ENCODE measurements around the gene RTKN. TPM values are rescaled to one million over a fixed set of nuclear protein-coding genes. Genes with fewer than 3 reads are reported as not detected.
A peak's percentile ranks its signal among the peaks of the same experiment; 100 is the strongest.

Gene RTKN
- total and polyA plus RNA-seq, 4 donors: 21.9 to 46.0 (median 30.6) TPM

GRCh38 chr2:74420006-74420405, 21.7 kb downstream of the RTKN start:
- no peaks in the 10 kb centered on the region for H3K9me3 ChIP-seq (ENCODE audit: control insufficient read depth in 4 of 4, insufficient read depth in 3 of 4, low read length in 3 of 4)
- ATAC-seq (ENCODE audit: insufficient read depth, low FRiP score) (no peak), DNase-seq (no peak)
- no peak overlapping the region for H3K27ac ChIP-seq (ENCODE audit: low read depth in 1 of 2, low read length in 1 of 2)
- peaks cover 0 to 18% (median 0%) of the 10 kb centered on the region in 5 donors for H3K4me1 ChIP-seq (ENCODE audit: control insufficient read depth in 5 of 5, insufficient read depth in 5 of 5, low read length in 5 of 5)
- H3K9ac ChIP-seq (ENCODE audit: insufficient read depth in 1 of 2, low read length in 2 of 2): no peak overlapping the region
- WGBS, 2 donors: 60 to 74% methylated on average over 2 of the region's 2 CpGs
- peaks cover 0 to under 1% (median 0%) of the 10 kb centered on the region in 4 donors for H3K36me3 ChIP-seq (ENCODE audit: control insufficient read depth in 4 of 4, insufficient read depth in 4 of 4, low read length in 4 of 4)
- TF ChIP-seq CTCF (IDR thresholded peaks at IDR 0.05; ENCODE audit: control extremely low read depth, extremely low read depth): no peak
- no peak overlapping the region for H3K4me3 ChIP-seq
- no peaks in the 10 kb centered on the region for H3K27me3 ChIP-seq (ENCODE audit: control insufficient read depth in 3 of 3, insufficient read depth in 3 of 3, low read length in 2 of 3)

DNA sequence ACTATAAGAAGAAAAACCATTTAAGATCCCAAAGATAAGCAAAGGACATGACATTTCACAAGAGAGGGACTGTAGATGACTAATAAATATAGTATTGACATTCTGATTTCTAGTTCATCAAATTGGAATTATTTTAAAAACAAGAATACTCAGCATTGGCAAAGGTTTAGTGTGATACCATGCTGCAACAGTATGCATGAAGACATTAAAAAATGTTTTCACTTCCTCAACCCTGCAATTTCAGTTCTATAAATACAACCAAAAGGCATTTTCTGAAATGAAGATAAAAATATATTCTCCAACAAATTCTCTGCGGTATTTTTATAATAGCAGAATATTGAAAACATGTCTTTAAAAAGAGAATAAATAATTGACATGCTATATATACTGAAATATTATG, 22.4 kb downstream of the RTKN start:
- DNase-seq (no peak), ATAC-seq (ENCODE audit: insufficient read depth, low FRiP score) (no peak)
- Histone ChIP-seq H3K27me3 (ENCODE audit: control insufficient read depth in 3 of 3, insufficient read depth in 3 of 3, low read length in 2 of 3) (no peaks in the 10 kb centered on the region), H3K9me3 (ENCODE audit: control insufficient read depth in 4 of 4, insufficient read depth in 3 of 4, low read length in 3 of 4) (no peaks in the 10 kb centered on the region), H3K4me3 (no peak overlapping the region), H3K36me3 (ENCODE audit: control insufficient read depth in 4 of 4, insufficient read depth in 4 of 4, low read length in 4 of 4) (no peaks in the 10 kb centered on the region), H3K4me1 (ENCODE audit: control insufficient read depth in 5 of 5, insufficient read depth in 5 of 5, low read length in 5 of 5) (peaks cover 0 to 24% (median 0%) of the 10 kb centered on the region in 5 donors), H3K27ac (ENCODE audit: low read depth in 1 of 2, low read length in 1 of 2) (no peak overlapping the region), H3K9ac (ENCODE audit: insufficient read depth in 1 of 2, low read length in 2 of 2) (no peak overlapping the region)
- no peak for TF ChIP-seq CTCF (IDR thresholded peaks at IDR 0.05; ENCODE audit: control extremely low read depth, extremely low read depth)
- 71 to 80% methylated on average over 1 of the region's 1 CpG for WGBS, 2 donors

GRCh38 chr2:74418312-74418711, 23.4 kb downstream of the RTKN start:
- H3K27ac ChIP-seq (ENCODE audit: low read depth in 1 of 2, low read length in 1 of 2): no peak overlapping the region
- H3K4me3 ChIP-seq: no peak overlapping the region
- peaks cover 0 to 25% (median 0%) of the 10 kb centered on the region in 5 donors for H3K4me1 ChIP-seq (ENCODE audit: control insufficient read depth in 5 of 5, insufficient read depth in 5 of 5, low read length in 5 of 5)
- WGBS, 2 donors: 69 to 86% methylated on average over 27 of the region's 27 CpGs
- H3K27me3 ChIP-seq (ENCODE audit: control insufficient read depth in 3 of 3, insufficient read depth in 3 of 3, low read length in 2 of 3): no peaks in the 10 kb centered on the region
- peak in 1 of 3 donors; percentile 37 for DNase-seq
- no peaks in the 10 kb centered on the region for H3K36me3 ChIP-seq (ENCODE audit: control insufficient read depth in 4 of 4, insufficient read depth in 4 of 4, low read length in 4 of 4)
- no peak overlapping the region for H3K9ac ChIP-seq (ENCODE audit: insufficient read depth in 1 of 2, low read length in 2 of 2)
- H3K9me3 ChIP-seq (ENCODE audit: control insufficient read depth in 4 of 4, insufficient read depth in 3 of 4, low read length in 3 of 4): no peaks in the 10 kb centered on the region
- TF ChIP-seq CTCF (IDR thresholded peaks at IDR 0.05; ENCODE audit: control extremely low read depth, extremely low read depth): no peak
- no peak for ATAC-seq (ENCODE audit: insufficient read depth, low FRiP score)

DNA sequence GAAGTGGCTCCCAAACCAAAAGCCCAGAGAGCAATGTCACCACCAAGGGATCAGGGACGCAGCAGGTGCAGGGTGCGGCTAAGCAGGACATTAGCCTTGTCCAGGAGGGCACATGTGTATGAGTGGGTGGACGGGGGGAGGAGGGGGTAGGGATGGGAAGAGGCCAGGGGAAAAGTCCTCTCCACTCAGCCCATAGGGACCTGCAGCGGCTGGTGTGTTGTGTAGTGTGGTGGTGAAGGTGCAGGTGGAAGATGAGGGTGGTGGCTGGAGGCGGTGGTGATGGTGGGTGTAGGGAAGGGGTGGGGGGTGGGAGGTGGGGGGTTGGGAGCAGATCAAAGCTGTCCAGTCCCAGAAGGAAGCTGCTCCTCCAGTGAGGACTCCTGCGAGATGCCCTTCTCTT, 24.0 kb downstream of the RTKN start:
- Histone ChIP-seq H3K4me3 (no peak overlapping the region), H3K27me3 (ENCODE audit: control insufficient read depth in 3 of 3, insufficient read depth in 3 of 3, low read length in 2 of 3) (no peaks in the 10 kb centered on the region), H3K36me3 (ENCODE audit: control insufficient read depth in 4 of 4, insufficient read depth in 4 of 4, low read length in 4 of 4) (no peaks in the 10 kb centered on the region), H3K27ac (ENCODE audit: low read depth in 1 of 2, low read length in 1 of 2) (no peak overlapping the region), H3K9ac (ENCODE audit: insufficient read depth in 1 of 2, low read length in 2 of 2) (no peak overlapping the region), H3K9me3 (ENCODE audit: control insufficient read depth in 4 of 4, insufficient read depth in 3 of 4, low read length in 3 of 4) (no peaks in the 10 kb centered on the region), H3K4me1 (ENCODE audit: control insufficient read depth in 5 of 5, insufficient read depth in 5 of 5, low read length in 5 of 5) (peaks cover 0 to 25% (median 0%) of the 10 kb centered on the region in 5 donors)
- WGBS, 2 donors: 94 to 99% methylated on average over 6 of the region's 6 CpGs
- no peak for TF ChIP-seq CTCF (IDR thresholded peaks at IDR 0.05; ENCODE audit: control extremely low read depth, extremely low read depth)
- ATAC-seq (ENCODE audit: insufficient read depth, low FRiP score) (no peak), DNase-seq (no peak)

Measured in lung (tissue), 12 donors.